PC-9 (cell line): Measurements from ENCODE around the gene LIN54. TPM values are rescaled to one million over a fixed set of nuclear protein-coding genes. Genes with fewer than 3 reads are reported as not detected.
"Not testable (repeated sequence)": the region's sequence is repeated elsewhere in the genome, so short reads cannot be mapped to it uniquely, and the experiment has no call there.

ENCODE experiments used
- BruUV-seq: library from RNA; stranded (reverse); fragments of 400-500 nt; replicated peaks from 2 replicates; lab custom pipeline; 2021; lab: Mats Ljungman, UMichigan
- CTCF ChIA-PET: fragments of 300-600 bp; sonication (Branson Sonifier 250); formaldehyde crosslinking; loops from one replicate; lab custom pipeline; 2022; ENCODE audit warnings: antibody characterized with exemption; lab: Charles Lee
- POLR2A ChIA-PET: fragments of 300-600 bp; sonication (Branson Sonifier 250); formaldehyde crosslinking; loops from one replicate; lab custom pipeline; 2022; ENCODE audit warnings: antibody characterized with exemption; ENCODE audit not compliant: unreplicated experiment; lab: Charles Lee
- DNase-seq, 2 experiments: peaks; one replicate each; pipeline versions ENCODE4 v3.0.0 to v3.0.0-alpha.2; 2015 to 2022; ENCODE audit warnings: mixed read lengths in 1 of 2
- H2AFZ ChIP-seq: fragments of 200-600 bp; sonication (generic); 2 replicates; pipeline ENCODE4 v1.8.1; 2017; ENCODE audit warnings: antibody characterized with exemption
- H3F3A ChIP-seq: fragments of 200-600 bp; sonication (generic); 2 replicates; pipeline ENCODE4 v1.8.1; 2017; ENCODE audit warnings: antibody characterized with exemption, mild to moderate bottlenecking, low read depth; ENCODE audit not compliant: insufficient read depth
- H3K27ac ChIP-seq: fragments of 200-600 bp; sonication (generic); 2 replicates; pipeline ENCODE4 v1.6.1; 2016; ENCODE audit warnings: mixed run types
- H3K27me3 ChIP-seq: fragments of 200-600 bp; sonication (generic); 2 replicates; pipeline ENCODE4 v1.6.1; 2016; ENCODE audit warnings: low read depth, mixed run types; ENCODE audit not compliant: insufficient read depth
- H3K36me3 ChIP-seq: fragments of 200-600 bp; sonication (generic); 2 replicates; pipeline ENCODE4 v1.6.1; 2016; ENCODE audit warnings: low read depth, mixed run types
- H3K4me1 ChIP-seq: fragments of 200-600 bp; sonication (generic); replicated peaks from 2 replicates; pipeline ENCODE4 v1.6.1; 2016; ENCODE audit warnings: mixed run types; ENCODE audit not compliant: insufficient read depth
- H3K4me2 ChIP-seq: fragments of 200-600 bp; sonication (generic); 2 replicates; pipeline ENCODE4 v1.6.1; 2017; ENCODE audit warnings: mixed run types
- H3K4me3 ChIP-seq: fragments of 200-600 bp; sonication (generic); 2 replicates; pipeline ENCODE4 v1.6.1; 2016; ENCODE audit warnings: mixed run types
- H3K79me2 ChIP-seq: fragments of 200-600 bp; sonication (generic); 2 replicates; pipeline ENCODE4 v1.6.1; 2017; ENCODE audit warnings: low read depth, mixed run types
- H3K9me2 ChIP-seq: fragments of 200-600 bp; sonication (generic); 2 replicates; pipeline ENCODE4 v1.8.1; 2017; ENCODE audit warnings: mild to moderate bottlenecking; ENCODE audit not compliant: insufficient read depth
- H3K9me3 ChIP-seq: fragments of 200-600 bp; sonication (generic); 2 replicates; pipeline ENCODE4 v1.8.1; 2016; ENCODE audit warnings: low read depth; ENCODE audit not compliant: insufficient read depth
- H4K20me1 ChIP-seq: fragments of 200-600 bp; sonication (generic); 2 replicates; pipeline ENCODE4 v1.8.1; 2017; ENCODE audit not compliant: insufficient read depth
- CTCF ChIP-seq: fragments of 200-600 bp; sonication (generic); conservative IDR thresholded peaks from 2 replicates; pipeline ENCODE4 v1.6.1; 2017; ENCODE audit warnings: mixed run types, antibody characterized with exemption, mild to moderate bottlenecking, moderate library complexity
- EZH2 ChIP-seq: fragments of 200-600 bp; sonication (generic); IDR thresholded peaks from 2 replicates; pipeline ENCODE4 v1.8.0; 2017; ENCODE audit warnings: antibody characterized with exemption, low read depth
- intact Hi-C: fragments of 100-400 bp; cut with micrococcal nuclease; formaldehyde crosslinking; loops from one replicate; pipeline ENCODE4 v1.10.0; 2022; ENCODE audit not compliant: unreplicated experiment
- total RNA-seq: library from RNA; stranded (reverse); gene quantifications from 2 replicates; pipeline ENCODE4 v1.2.3, GENCODE V29; 2021

The LIN54 gene
- total RNA-seq, 1 experiment from 2014 or later = 13.1 TPM

DNA sequence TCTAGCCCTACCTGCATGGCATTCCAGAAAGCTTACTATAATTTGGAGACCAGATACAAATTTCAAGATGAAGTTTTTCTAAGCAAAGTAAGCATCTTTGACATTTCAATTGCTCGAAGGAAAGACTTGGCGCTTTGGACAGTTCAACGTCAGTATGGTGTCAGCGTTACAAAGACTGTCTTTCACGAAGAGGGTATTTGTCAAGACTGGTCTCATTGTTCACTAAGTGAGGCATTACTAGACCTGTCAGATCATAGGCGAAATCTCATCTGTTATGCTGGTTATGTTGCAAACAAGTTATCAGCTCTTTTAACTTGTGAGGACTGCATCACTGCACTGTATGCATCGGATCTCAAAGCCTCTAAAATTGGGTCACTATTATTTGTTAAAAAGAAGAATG is 92.5 kb downstream of the LIN54 start:
- Histone ChIP-seq H3F3A (no peaks in the 10 kb centered on the region), H3K9me2 (no peaks in the 10 kb centered on the region), H2AFZ (no peak overlapping the region), H3K4me2 (no peak overlapping the region), H3K9me3 (no peaks in the 10 kb centered on the region), H3K27me3 (no peaks in the 10 kb centered on the region), H3K4me3 (no peak overlapping the region), H3K36me3 (no peaks in the 10 kb centered on the region), H4K20me1 (no peaks in the 10 kb centered on the region), H3K27ac (no peak overlapping the region), H3K4me1 (no peaks in the 10 kb centered on the region), H3K79me2 (no peaks in the 10 kb centered on the region)
- no TSS peak for BruUV-seq
- TF ChIP-seq EZH2 (no peak), CTCF (no peak)
- intact Hi-C loops = no loop called here
- ChIA-PET POLR2A (no interaction called here), CTCF (no interaction called here)
- DNase-seq = no peak

- H3K9me2 ChIP-seq, H3K27ac ChIP-seq, BruUV-seq, CTCF ChIA-PET, H3K9me3 ChIP-seq, DNase-seq, H3K27me3 ChIP-seq, H3K79me2 ChIP-seq, POLR2A ChIA-PET, H2AFZ ChIP-seq, intact Hi-C loops, H3K4me3 ChIP-seq, H3F3A ChIP-seq, H3K36me3 ChIP-seq, H4K20me1 ChIP-seq, H3K4me2 ChIP-seq, H3K4me1 ChIP-seq: not testable (repeated sequence)
Measured at GRCh38 chr4:82913968-82914367, 96.7 kb downstream of the LIN54 start.

DNA sequence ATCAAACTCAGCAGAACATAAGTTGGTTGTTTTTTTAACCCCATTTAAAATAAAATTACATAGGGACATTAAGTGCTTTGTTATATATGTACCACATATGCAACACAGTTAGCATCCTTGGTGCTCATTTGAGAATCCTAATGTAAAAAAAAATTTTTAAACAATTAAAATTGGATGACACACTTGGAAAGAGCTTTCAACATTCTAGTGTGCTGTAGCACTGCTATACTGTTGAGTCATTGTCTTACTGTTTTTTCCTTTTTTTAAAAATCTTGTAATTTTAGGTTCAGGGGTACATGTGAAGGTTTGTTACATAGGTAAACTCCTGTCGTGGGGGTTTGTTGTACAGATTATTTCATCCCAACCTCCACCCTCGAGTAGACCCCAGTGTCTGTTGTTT is 97.3 kb downstream of the LIN54 start:
- Histone ChIP-seq H3K79me2 (no peaks in the 10 kb centered on the region), H3K36me3 (no peaks in the 10 kb centered on the region), H3K27me3 (no peaks in the 10 kb centered on the region), H3K4me3 (no peak overlapping the region), H3K9me2 (no peaks in the 10 kb centered on the region), H4K20me1 (no peaks in the 10 kb centered on the region), H3K4me1 (no peaks in the 10 kb centered on the region), H3K4me2 (no peak overlapping the region), H3K27ac (no peak overlapping the region), H2AFZ (no peak overlapping the region), H3K9me3 (no peaks in the 10 kb centered on the region), H3F3A (no peaks in the 10 kb centered on the region)
- no peak for DNase-seq
- intact Hi-C loops = no loop called here
- CTCF ChIA-PET = no interaction called here
- no peak for TF ChIP-seq CTCF
- TF ChIP-seq EZH2 = no peak
- BruUV-seq = no TSS peak
- POLR2A ChIA-PET = no interaction called here

GRCh38 chr4:82909326-82909725 is 101.3 kb downstream of the LIN54 start:
- no TSS peak for BruUV-seq
- Histone ChIP-seq H2AFZ (no peak overlapping the region), H3K9me3 (no peaks in the 10 kb centered on the region), H4K20me1 (no peaks in the 10 kb centered on the region), H3K4me2 (no peak overlapping the region), H3F3A (no peaks in the 10 kb centered on the region), H3K27me3 (no peaks in the 10 kb centered on the region), H3K4me3 (no peak overlapping the region), H3K9me2 (no peaks in the 10 kb centered on the region), H3K79me2 (no peaks in the 10 kb centered on the region), H3K4me1 (no peaks in the 10 kb centered on the region), H3K36me3 (peaks cover 3% of the 10 kb centered on the region; the same call in 1 of the 2 replicates), H3K27ac (no peak overlapping the region)
- POLR2A ChIA-PET = no interaction called here
- no peak for TF ChIP-seq EZH2
- no peak for TF ChIP-seq CTCF
- CTCF ChIA-PET = interaction anchor here (0.6 to 0.7 kb wide), 2 partner anchors 357 to 447 kb away, joined by 3 to 5 read pairs; no protein-coding TSS in a partner anchor
- DNase-seq = no peak
- intact Hi-C loops = no loop called here
